HepG2 (cell line): ENCODE results near the gene SOBP. TPM values are rescaled to one million over a fixed set of nuclear protein-coding genes. Genes with fewer than 3 reads are reported as not detected.

Experiments
- ATAC-seq: fragments of 200-7000 bp; cut with Tn5 transposase; 3 replicates; pipeline ENCODE4 v1.9.1; 2020; ENCODE audit warnings: mild to moderate bottlenecking, moderate library complexity
- BruUV-seq: library from RNA; stranded (reverse); fragments of 400-500 nt; replicated peaks from 2 replicates; lab custom pipeline; 2021; lab: Mats Ljungman, UMichigan
- CTCF ChIA-PET: fragments of 300-600 bp; formaldehyde crosslinking; extraction: SDS; loops from one replicate; lab custom pipeline; 2021; ENCODE audit warnings: low total read pairs, inconsistent platforms, low intra/inter-chr PET ratio; lab: Yijun Ruan, JAX
- POLR2A ChIA-PET: fragments of 350-600 bp; sonication (Branson Sonifier 250); formaldehyde crosslinking; loops from one replicate; lab custom pipeline; 2020; ENCODE audit warnings: antibody characterized with exemption, inconsistent platforms; lab: Yijun Ruan, JAX
- DNase-seq: peaks from one replicate; pipeline ENCODE4 v3.0.0-alpha.2; 2015; ENCODE audit warnings: low spot score
- FAIRE-seq: peaks from 3 replicates; lab custom pipeline; 2011; peaks lifted over from hg19 to GRCh38; lab: Jason Lieb, UNC
- H2AFZ ChIP-seq: one replicate; pipeline ENCODE4 v1.6.1; 2011; ENCODE audit warnings: low read length, inconsistent platforms
- H3K27ac ChIP-seq: fragments of 300-600 bp; 3 replicates; pipeline ENCODE4 v1.8.0; 2011; ENCODE audit warnings: mixed run types, mild to moderate bottlenecking, mixed read lengths, low read length, inconsistent platforms; ENCODE audit not compliant: insufficient read depth; ENCODE audit errors: extremely low read length
- H3K27me3 ChIP-seq, 2 experiments: fragments of 200-600 bp in 1 of 2; 2 replicates in 1 of 2; 3 replicates in 1 of 2; pipeline versions ENCODE4 v1.6.0 to v1.8.0; 2011; ENCODE audit warnings: low read length in 2 of 2, mild to moderate bottlenecking in 2 of 2, moderate library complexity in 2 of 2, inconsistent platforms in 1 of 2; ENCODE audit not compliant: insufficient read depth in 2 of 2, control insufficient read depth in 1 of 2
- H3K36me3 ChIP-seq, 2 experiments: fragments of 200-600 bp in 1 of 2; replicated peaks in 1 of 2; 2 replicates in 1 of 2; 3 replicates in 1 of 2; pipeline versions ENCODE4 v1.5.1 to v1.8.0; 2011; ENCODE audit warnings: low read length in 2 of 2, inconsistent platforms in 1 of 2; ENCODE audit not compliant: insufficient read depth in 2 of 2, control insufficient read depth in 1 of 2
- H3K4me1 ChIP-seq: 2 replicates; pipeline ENCODE4 v1.5.1; 2012; ENCODE audit warnings: low read length, inconsistent platforms; ENCODE audit not compliant: insufficient read depth
- H3K4me2 ChIP-seq: 2 replicates; pipeline ENCODE4 v1.6.0; 2011; ENCODE audit warnings: low read depth, low read length, inconsistent platforms
- H3K4me3 ChIP-seq, 3 experiments: fragments of 200-600 bp in 1 of 3; sonication (generic), shearing (Covaris generic) in 1 of 3; replicated peaks in 1 of 3; 2 replicates each; pipeline ENCODE4 v1.5.1; 2011 to 2016; ENCODE audit warnings: low read length in 3 of 3, inconsistent platforms in 2 of 3, low read depth in 2 of 3, mild to moderate bottlenecking in 2 of 3, control low read depth in 1 of 3, mixed read lengths in 1 of 3; ENCODE audit not compliant: insufficient read depth in 1 of 3
- H3K79me2 ChIP-seq: one replicate; pipeline ENCODE4 v1.6.1; 2011; ENCODE audit warnings: low read length, inconsistent platforms; ENCODE audit not compliant: insufficient read depth
- H3K9ac ChIP-seq: 2 replicates; pipeline ENCODE4 v1.6.0; 2011; ENCODE audit warnings: mild to moderate bottlenecking, low read depth, low read length, inconsistent platforms; ENCODE audit not compliant: insufficient read depth
- H3K9me3 ChIP-seq: 2 replicates; pipeline ENCODE4 v1.5.1; 2012; ENCODE audit warnings: mild to moderate bottlenecking, low read length
- H4K20me1 ChIP-seq: 2 replicates; pipeline ENCODE4 v1.6.0; 2011; ENCODE audit warnings: inconsistent platforms, mild to moderate bottlenecking, low read length, moderate library complexity; ENCODE audit not compliant: insufficient read depth
- DNMT1 ChIP-seq: sonication (generic); formaldehyde crosslinking; IDR thresholded peaks from 2 replicates; pipeline ENCODE4 v1.5.1; 2020; ENCODE audit warnings: mild to moderate bottlenecking, missing genetic modification reagents
- NPAS2 ChIP-seq: sonication (generic); formaldehyde crosslinking; IDR thresholded peaks from 2 replicates; pipeline ENCODE4 v1.8.0; 2022; ENCODE audit warnings: mild to moderate bottlenecking, missing genetic modification reagents, borderline replicate concordance
- PAF1 ChIP-seq: IDR thresholded peaks from 2 replicates; pipeline ENCODE4 v1.6.1; 2016; ENCODE audit warnings: missing genetic modification reagents, missing compliant biosample characterization
- POLR2G ChIP-seq: fragments of 200-400 bp; formaldehyde crosslinking; IDR thresholded peaks from 2 replicates; pipeline ENCODE4 v1.6.1; 2018; ENCODE audit warnings: mild to moderate bottlenecking, low read depth, low read length, moderate library complexity
- SALL2 ChIP-seq: sonication (generic); formaldehyde crosslinking; IDR thresholded peaks from 2 replicates; pipeline ENCODE4 v1.8.1; 2023; ENCODE audit warnings: mild to moderate bottlenecking, missing genetic modification reagents, inconsistent platforms
- SMARCE1 ChIP-seq: fragments of 450-650 bp; IDR thresholded peaks from 2 replicates; pipeline ENCODE4 v1.6.1; 2017; ENCODE audit warnings: borderline replicate concordance
- ZNF138 ChIP-seq: sonication (generic); formaldehyde crosslinking; IDR thresholded peaks from 2 replicates; pipeline ENCODE4 v1.5.0; 2020; ENCODE audit warnings: mild to moderate bottlenecking, low read depth, missing genetic modification reagents
- WGBS: methylation state at CpG from one replicate; pipeline ENCODE4 v1.1.6; 2017; ENCODE audit warnings: low lambda C conversion rate; 5-methylcytosine and 5-hydroxymethylcytosine counted together
- in situ Hi-C: cut with HindIII; loops from 2 replicates; pipeline ENCODE4 v1.10.0; 2017; ENCODE audit warnings: low pct_unique_long_range_greater_than_20kb; ENCODE audit not compliant: extremely low pct_ligation_motif_present
- intact Hi-C: fragments of 100-400 bp; cut with micrococcal nuclease; formaldehyde crosslinking; loops from one replicate; pipeline ENCODE4 v1.10.0; 2022; ENCODE audit not compliant: unreplicated experiment
- polyA plus RNA-seq, 8 experiments: library from polyadenylated mRNA; depleted of rRNA in 3 of 8; stranded (reverse) in 7 of 8; unstranded in 1 of 8; fragments of >200 nt; fragmentation: Illumina TruSeq in 4 of 8; extraction: Trizol in 4 of 8; gene quantifications; 2 replicates each; pipeline versions ENCODE4 v1.2.1 to v1.2.3, GENCODE V29; 2011 to 2016; ENCODE audit warnings: low read depth in 4 of 8, missing spikeins in 1 of 8, mixed read lengths in 1 of 8; ENCODE audit not compliant: insufficient read depth in 1 of 8
- total RNA-seq, 5 experiments: library from RNA; depleted of rRNA; stranded (reverse); fragments of >200 nt; fragmentation: Illumina TruSeq; extraction: Trizol; gene quantifications; 2 replicates each; pipeline ENCODE4 v1.2.3, GENCODE V29; 2016; ENCODE audit warnings: low read depth in 1 of 5
- TF ChIP-seq, protein P1 (sequence below): sonication (generic); formaldehyde crosslinking; IDR thresholded peaks from 2 replicates; pipeline ENCODE4 v1.4.0; 2020; ENCODE audit warnings: missing genetic modification reagents

The SOBP gene
- total and polyA plus RNA-seq, 2 of the 13 experiments (the other 11 are each of a cell fraction or from before 2014, with no cell fraction given): 1.5 to 6.9 TPM

- no peaks in the 10 kb centered on the region for H3K79me2 ChIP-seq
- CTCF ChIA-PET: no interaction called here
- no peak overlapping the region for H3K4me2 ChIP-seq
- no peaks in the 10 kb centered on the region for H3K9me3 ChIP-seq
- no peak for FAIRE-seq
- H3K36me3 ChIP-seq: peaks cover 0 to 6% of the 10 kb centered on the region in 2 experiments; a peak in 2 of 5 replicates
- no peak overlapping the region for H3K4me3 ChIP-seq
- TF ChIP-seq POLR2G (0 out of 2 replicates have a peak, but pooled peaks have one; percentile 3), DNMT1 (CRISPR knock-in tag) (no peak), PAF1 (CRISPR knock-in tag) (no peak), SMARCE1 (no peak), SALL2 (no peak), ZNF138 (no peak), NPAS2 (CRISPR knock-in tag) (no peak)
- TF ChIP-seq, protein P1, sequence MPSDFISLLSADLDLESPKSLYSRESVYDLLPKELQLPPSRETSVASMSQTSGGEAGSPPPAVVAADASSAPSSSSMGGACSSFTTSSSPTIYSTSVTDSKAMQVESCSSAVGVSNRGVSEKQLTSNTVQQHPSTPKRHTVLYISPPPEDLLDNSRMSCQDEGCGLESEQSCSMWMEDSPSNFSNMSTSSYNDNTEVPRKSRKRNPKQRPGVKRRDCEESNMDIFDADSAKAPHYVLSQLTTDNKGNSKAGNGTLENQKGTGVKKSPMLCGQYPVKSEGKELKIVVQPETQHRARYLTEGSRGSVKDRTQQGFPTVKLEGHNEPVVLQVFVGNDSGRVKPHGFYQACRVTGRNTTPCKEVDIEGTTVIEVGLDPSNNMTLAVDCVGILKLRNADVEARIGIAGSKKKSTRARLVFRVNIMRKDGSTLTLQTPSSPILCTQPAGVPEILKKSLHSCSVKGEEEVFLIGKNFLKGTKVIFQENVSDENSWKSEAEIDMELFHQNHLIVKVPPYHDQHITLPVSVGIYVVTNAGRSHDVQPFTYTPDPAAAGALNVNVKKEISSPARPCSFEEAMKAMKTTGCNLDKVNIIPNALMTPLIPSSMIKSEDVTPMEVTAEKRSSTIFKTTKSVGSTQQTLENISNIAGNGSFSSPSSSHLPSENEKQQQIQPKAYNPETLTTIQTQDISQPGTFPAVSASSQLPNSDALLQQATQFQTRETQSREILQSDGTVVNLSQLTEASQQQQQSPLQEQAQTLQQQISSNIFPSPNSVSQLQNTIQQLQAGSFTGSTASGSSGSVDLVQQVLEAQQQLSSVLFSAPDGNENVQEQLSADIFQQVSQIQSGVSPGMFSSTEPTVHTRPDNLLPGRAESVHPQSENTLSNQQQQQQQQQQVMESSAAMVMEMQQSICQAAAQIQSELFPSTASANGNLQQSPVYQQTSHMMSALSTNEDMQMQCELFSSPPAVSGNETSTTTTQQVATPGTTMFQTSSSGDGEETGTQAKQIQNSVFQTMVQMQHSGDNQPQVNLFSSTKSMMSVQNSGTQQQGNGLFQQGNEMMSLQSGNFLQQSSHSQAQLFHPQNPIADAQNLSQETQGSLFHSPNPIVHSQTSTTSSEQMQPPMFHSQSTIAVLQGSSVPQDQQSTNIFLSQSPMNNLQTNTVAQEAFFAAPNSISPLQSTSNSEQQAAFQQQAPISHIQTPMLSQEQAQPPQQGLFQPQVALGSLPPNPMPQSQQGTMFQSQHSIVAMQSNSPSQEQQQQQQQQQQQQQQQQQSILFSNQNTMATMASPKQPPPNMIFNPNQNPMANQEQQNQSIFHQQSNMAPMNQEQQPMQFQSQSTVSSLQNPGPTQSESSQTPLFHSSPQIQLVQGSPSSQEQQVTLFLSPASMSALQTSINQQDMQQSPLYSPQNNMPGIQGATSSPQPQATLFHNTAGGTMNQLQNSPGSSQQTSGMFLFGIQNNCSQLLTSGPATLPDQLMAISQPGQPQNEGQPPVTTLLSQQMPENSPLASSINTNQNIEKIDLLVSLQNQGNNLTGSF (CRISPR knock-in tag): no peak
- 92% methylated on average over 6 of the region's 9 CpGs for WGBS
- no peaks in the 10 kb centered on the region for H4K20me1 ChIP-seq
- no peaks in the 10 kb centered on the region for H3K27me3 ChIP-seq
- H3K27ac ChIP-seq: no peak overlapping the region
- H3K4me1 ChIP-seq: no peaks in the 10 kb centered on the region
- in situ Hi-C loops (no loop called here), intact Hi-C loops (no loop called here)
- BruUV-seq: no TSS peak
- POLR2A ChIA-PET: no interaction called here
- H3K9ac ChIP-seq: no peak overlapping the region
- DNase-seq: no peak
- no peak for ATAC-seq
- no peak overlapping the region for H2AFZ ChIP-seq
Observed at GRCh38 chr6:107646176-107646575, 156.3 kb downstream of the SOBP start.
